Endothelial cell of umbilical vein (primary cell): ENCODE data around the gene ARHGAP18. TPM values are rescaled to one million over a fixed set of nuclear protein-coding genes. Genes with fewer than 3 reads are reported as not detected.

Experiments used
- BruUV-seq: library from RNA; stranded (reverse); fragments of 400-500 nt; replicated peaks from 2 replicates; lab custom pipeline; 2021; lab: Mats Ljungman, UMichigan
- CTCF ChIA-PET: fragments of 300-600, 350-600 bp; sonication (Branson Sonifier 250); formaldehyde crosslinking; loops from one replicate; lab custom pipeline; 2021; ENCODE audit warnings: antibody characterized with exemption, inconsistent platforms; lab: Charles Lee
- POLR2A ChIA-PET: fragments of 300-600, 350-600 bp; sonication (Branson Sonifier 250); formaldehyde crosslinking; loops from one replicate; lab custom pipeline; 2021; ENCODE audit warnings: antibody characterized with exemption, inconsistent platforms; lab: Charles Lee
- DNase-seq: peaks from one replicate; pipeline ENCODE4 v3.0.0-alpha.2; 2011; ENCODE audit warnings: low read depth, low spot score
- FAIRE-seq: peaks from 2 replicates; lab custom pipeline; 2011; peaks lifted over from hg19 to GRCh38; lab: Jason Lieb, UNC
- H2AFZ ChIP-seq: 2 replicates; pipeline ENCODE4 v1.6.0; 2012; ENCODE audit warnings: low read depth, low read length, control low read depth, inconsistent platforms
- H3K27ac ChIP-seq: 2 replicates; pipeline ENCODE4 v1.5.1; 2011; ENCODE audit warnings: low read depth, mild to moderate bottlenecking, control low read depth, low read length, moderate library complexity; ENCODE audit not compliant: insufficient read depth
- H3K27me3 ChIP-seq, 2 experiments: 2 replicates each; pipeline versions ENCODE4 v1.6.0 to v1.6.1; 2011; ENCODE audit warnings: low read length in 2 of 2, mixed read lengths in 1 of 2; ENCODE audit not compliant: control insufficient read depth in 2 of 2, insufficient read depth in 2 of 2
- H3K36me3 ChIP-seq, 2 experiments: 2 replicates in 1 of 2; 3 replicates in 1 of 2; pipeline ENCODE4 v1.5.1; 2011; ENCODE audit warnings: low read length in 2 of 2, mild to moderate bottlenecking in 1 of 2, moderate library complexity in 1 of 2; ENCODE audit not compliant: control insufficient read depth in 2 of 2, insufficient read depth in 2 of 2; ENCODE audit errors: extremely low read depth in 1 of 2
- H3K4me1 ChIP-seq: 3 replicates; pipeline ENCODE4 v1.5.1; 2011; ENCODE audit warnings: mild to moderate bottlenecking, low read length; ENCODE audit not compliant: control insufficient read depth, insufficient read depth; ENCODE audit errors: extremely low read depth
- H3K4me2 ChIP-seq: 2 replicates; pipeline ENCODE4 v1.6.1; 2011; ENCODE audit warnings: low read length, control low read depth, mixed read lengths; ENCODE audit not compliant: insufficient read depth
- H3K4me3 ChIP-seq, 3 experiments: fragments of 200-600 bp in 1 of 3; sonication (generic), shearing (Covaris generic) in 1 of 3; replicated peaks in 1 of 3; 2 replicates each; pipeline ENCODE4 v1.5.1; 2011 to 2016; ENCODE audit warnings: control low read depth in 3 of 3, low read length in 3 of 3, mild to moderate bottlenecking in 2 of 3, inconsistent platforms in 1 of 3, low read depth in 1 of 3, moderate library complexity in 1 of 3; ENCODE audit not compliant: insufficient read depth in 1 of 3
- H3K79me2 ChIP-seq: 2 replicates; pipeline ENCODE4 v1.6.0; 2012; ENCODE audit warnings: low read length, inconsistent platforms; ENCODE audit not compliant: control insufficient read depth, insufficient read depth
- H3K9ac ChIP-seq: replicated peaks from 2 replicates; pipeline ENCODE3; 2011; ENCODE audit warnings: low read length, control low read depth; ENCODE audit not compliant: insufficient read depth; ENCODE audit errors: extremely low read depth
- H3K9me1 ChIP-seq: replicated peaks from 3 replicates; pipeline ENCODE4 v1.6.0; 2011; ENCODE audit warnings: mild to moderate bottlenecking, low read length; ENCODE audit not compliant: control insufficient read depth, insufficient read depth; ENCODE audit errors: extremely low read depth
- H3K9me3 ChIP-seq: replicated peaks from 2 replicates; pipeline ENCODE4 v1.5.1; 2012; ENCODE audit warnings: low read length, inconsistent platforms; ENCODE audit not compliant: control insufficient read depth, insufficient read depth
- H4K20me1 ChIP-seq: replicated peaks from 2 replicates; pipeline ENCODE3; 2011; ENCODE audit warnings: mild to moderate bottlenecking, low read length; ENCODE audit not compliant: control insufficient read depth, insufficient read depth; ENCODE audit errors: extremely low read depth
- EZH2 ChIP-seq: IDR thresholded peaks from 2 replicates; pipeline ENCODE4 v1.6.1; 2012; ENCODE audit warnings: borderline replicate concordance, low read depth, mild to moderate bottlenecking, moderate library complexity, low read length, inconsistent platforms; ENCODE audit not compliant: severe bottlenecking
- JUN ChIP-seq: IDR thresholded peaks from 2 replicates; pipeline ENCODE4 v1.6.1; 2011; ENCODE audit warnings: borderline replicate concordance, low read depth; ENCODE audit not compliant: insufficient read length, insufficient read depth
- MYC ChIP-seq: IDR thresholded peaks from one replicate; pipeline ENCODE4 v1.6.1; 2011; ENCODE audit warnings: mild to moderate bottlenecking, low read depth, low read length
- POLR2AphosphoS5 ChIP-seq: IDR thresholded peaks from 2 replicates; pipeline ENCODE4 v1.6.1; 2012; ENCODE audit warnings: low read depth, mild to moderate bottlenecking, control low read depth, low read length, moderate library complexity; ENCODE audit not compliant: insufficient read depth
- dilution Hi-C: fragments of 300-500 bp; cut with MboI; formaldehyde crosslinking; loops from one replicate; pipeline ENCODE4 v1.15.0; 2019; ENCODE audit warnings: low sequenced_read_pairs; ENCODE audit not compliant: extremely low pct_ligation_motif_present
- intact Hi-C: fragments of 100-400 bp; cut with micrococcal nuclease; formaldehyde crosslinking; loops from one replicate; pipeline ENCODE4 v1.10.0; 2022
- polyA plus RNA-seq, 4 experiments: library from polyadenylated mRNA; depleted of rRNA in 3 of 4; stranded (reverse) in 3 of 4; unstranded in 1 of 4; fragments of >200 nt; gene quantifications; 2 replicates each; pipeline versions ENCODE4 v1.2.1 to v1.2.3, GENCODE V29; 2011 to 2012; ENCODE audit warnings: missing spikeins in 1 of 4
- total RNA-seq: library from RNA; stranded (reverse); gene quantifications from 2 replicates; pipeline ENCODE4 v1.2.3, GENCODE V29; 2021
- TF ChIP-seq, protein P1 (sequence below), 2 donors: IDR thresholded peaks; 1 replicate in 1 of 2; 2 replicates in 1 of 2; pipeline ENCODE4 v1.5.1; 2011; ENCODE audit warnings: low read length in 2 of 2, mild to moderate bottlenecking in 2 of 2, moderate library complexity in 2 of 2, control low read depth in 1 of 2, inconsistent platforms in 1 of 2, low read depth in 1 of 2; ENCODE audit not compliant: insufficient read depth in 1 of 2; ENCODE audit errors: extremely low read depth in 1 of 2

The ARHGAP18 gene
- total and polyA plus RNA-seq, 2 donors (not counting 3 experiments of a cell fraction or from before 2014, with no cell fraction given), result 13.1 to 86.1 TPM

GRCh38 chr6:129747588-129748112, 37.7 kb upstream of the ARHGAP18 start:
- intact Hi-C loops, result loop anchor here (2.0 kb wide), 2 partner anchors 15 to 75 kb away; no protein-coding TSS in a partner anchor

More at GRCh38 chr6:129747588-129748112, 37.7 kb upstream of the ARHGAP18 start:
- no peak for FAIRE-seq
- ChIA-PET CTCF (interaction anchor here (1.2 kb wide), 1 partner anchor 17 kb away, joined by 3 read pairs; no protein-coding TSS in a partner anchor), POLR2A (no interaction called here)
- H3K9me3 ChIP-seq, result no peaks in the 10 kb centered on the region
- dilution Hi-C loops, result no loop called here
- H3K27ac ChIP-seq, result no peak overlapping the region
- H3K79me2 ChIP-seq, result no peaks in the 10 kb centered on the region
- TF ChIP-seq EZH2, result no peak
- TF ChIP-seq POLR2AphosphoS5, result no peak
- no peak for TF ChIP-seq MYC
- TF ChIP-seq JUN, result no peak
- TF ChIP-seq, protein P1, sequence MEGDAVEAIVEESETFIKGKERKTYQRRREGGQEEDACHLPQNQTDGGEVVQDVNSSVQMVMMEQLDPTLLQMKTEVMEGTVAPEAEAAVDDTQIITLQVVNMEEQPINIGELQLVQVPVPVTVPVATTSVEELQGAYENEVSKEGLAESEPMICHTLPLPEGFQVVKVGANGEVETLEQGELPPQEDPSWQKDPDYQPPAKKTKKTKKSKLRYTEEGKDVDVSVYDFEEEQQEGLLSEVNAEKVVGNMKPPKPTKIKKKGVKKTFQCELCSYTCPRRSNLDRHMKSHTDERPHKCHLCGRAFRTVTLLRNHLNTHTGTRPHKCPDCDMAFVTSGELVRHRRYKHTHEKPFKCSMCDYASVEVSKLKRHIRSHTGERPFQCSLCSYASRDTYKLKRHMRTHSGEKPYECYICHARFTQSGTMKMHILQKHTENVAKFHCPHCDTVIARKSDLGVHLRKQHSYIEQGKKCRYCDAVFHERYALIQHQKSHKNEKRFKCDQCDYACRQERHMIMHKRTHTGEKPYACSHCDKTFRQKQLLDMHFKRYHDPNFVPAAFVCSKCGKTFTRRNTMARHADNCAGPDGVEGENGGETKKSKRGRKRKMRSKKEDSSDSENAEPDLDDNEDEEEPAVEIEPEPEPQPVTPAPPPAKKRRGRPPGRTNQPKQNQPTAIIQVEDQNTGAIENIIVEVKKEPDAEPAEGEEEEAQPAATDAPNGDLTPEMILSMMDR (IDR thresholded peaks at IDR 0.05; ENCODE audit: extremely low read depth in 1 of 2, insufficient read depth in 1 of 2, low read depth in 1 of 2, low read length in 2 of 2), result no peak
- peaks cover 53% of the 10 kb centered on the region for H3K4me1 ChIP-seq
- H2AFZ ChIP-seq, result no peak overlapping the region
- H3K9me1 ChIP-seq, result no peaks in the 10 kb centered on the region
- no TSS peak for BruUV-seq
- no peaks in the 10 kb centered on the region for H3K27me3 ChIP-seq
- H3K4me3 ChIP-seq, result no peak overlapping the region
- no peaks in the 10 kb centered on the region for H3K36me3 ChIP-seq
- no peak overlapping the region for H3K9ac ChIP-seq
- no peak for DNase-seq
- no peak overlapping the region for H3K4me2 ChIP-seq
- no peaks in the 10 kb centered on the region for H4K20me1 ChIP-seq
